Activated naive CD8-positive, alpha-beta T cell treated with anti-CD3 and anti-CD28 coated beads, Interleukin-2, amount 50 U/mL, for 24 hours (primary cell): Measurements from ENCODE around the gene LRRC75A.

Source experiments
- ATAC-seq: fragments of 150-1000 bp; cut with Tn5 transposase; one replicate; pipeline ENCODE4 v1.10.0; 2021
- DNase-seq: peaks from one replicate; pipeline ENCODE4 v3.0.0; 2021
- H3K27ac Mint-ChIP-seq: one replicate; pipeline ENCODE4 v1.8.0; 2021; ENCODE audit warnings: mild to moderate bottlenecking, mixed read lengths
- H3K27me3 Mint-ChIP-seq: one replicate; pipeline ENCODE4 v1.8.0; 2021; ENCODE audit warnings: mixed read lengths
- H3K36me3 Mint-ChIP-seq: one replicate; pipeline ENCODE4 v1.8.0; 2021; ENCODE audit warnings: low read depth, mixed read lengths
- H3K4me1 Mint-ChIP-seq: one replicate; pipeline ENCODE4 v1.8.0; 2021; ENCODE audit warnings: mixed read lengths
- H3K4me3 Mint-ChIP-seq: one replicate; pipeline ENCODE4 v1.8.0; 2021; ENCODE audit warnings: mild to moderate bottlenecking, moderate library complexity, mixed read lengths
- H3K9me3 Mint-ChIP-seq: one replicate; pipeline ENCODE4 v1.8.0; 2021; ENCODE audit warnings: mixed read lengths

The LRRC75A gene

DNA sequence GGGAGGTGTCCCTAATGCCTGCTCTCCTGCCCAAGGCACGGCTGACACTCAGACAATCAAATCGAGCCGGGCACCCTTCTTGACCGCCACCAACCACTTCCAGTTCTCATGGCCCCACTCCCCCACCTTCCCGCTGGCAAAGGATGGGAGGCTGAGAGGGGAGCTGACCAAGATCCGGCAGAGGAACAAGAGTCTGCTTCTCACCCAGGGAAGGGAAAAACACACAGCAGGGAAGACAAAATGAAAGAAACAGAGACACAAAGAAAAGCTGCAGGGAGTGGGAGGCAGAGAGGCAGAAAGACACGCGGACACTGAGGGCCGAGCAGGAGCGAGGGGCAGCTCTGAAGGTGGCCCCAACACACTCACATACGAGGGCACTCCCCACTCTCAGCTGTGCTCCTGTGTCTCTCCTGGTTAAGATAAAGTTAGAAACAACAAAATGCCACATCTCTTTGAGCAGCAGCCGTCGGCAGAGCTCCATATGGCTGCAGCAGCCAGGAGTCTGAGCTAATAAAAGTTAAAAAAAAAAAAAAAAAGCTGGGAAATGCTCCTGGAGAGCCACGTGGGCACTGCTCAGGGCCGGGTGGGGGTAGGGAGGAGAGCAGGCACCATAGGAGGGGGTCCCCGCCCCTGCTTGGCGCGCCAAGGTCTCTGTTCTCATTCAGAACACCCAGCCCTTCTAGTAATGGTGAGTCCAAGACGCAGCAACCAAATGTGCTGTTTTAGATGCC is 7.4 kb downstream of the LRRC75A start:
- no peaks in the 10 kb centered on the region for H3K27me3 Mint-ChIP-seq
- no peak overlapping the region for H3K4me3 Mint-ChIP-seq
- H3K4me1 Mint-ChIP-seq = no peaks in the 10 kb centered on the region
- H3K27ac Mint-ChIP-seq = no peak overlapping the region
- DNase-seq = no peak
- no peaks in the 10 kb centered on the region for H3K9me3 Mint-ChIP-seq
- no peak for ATAC-seq
- no peaks in the 10 kb centered on the region for H3K36me3 Mint-ChIP-seq

DNA sequence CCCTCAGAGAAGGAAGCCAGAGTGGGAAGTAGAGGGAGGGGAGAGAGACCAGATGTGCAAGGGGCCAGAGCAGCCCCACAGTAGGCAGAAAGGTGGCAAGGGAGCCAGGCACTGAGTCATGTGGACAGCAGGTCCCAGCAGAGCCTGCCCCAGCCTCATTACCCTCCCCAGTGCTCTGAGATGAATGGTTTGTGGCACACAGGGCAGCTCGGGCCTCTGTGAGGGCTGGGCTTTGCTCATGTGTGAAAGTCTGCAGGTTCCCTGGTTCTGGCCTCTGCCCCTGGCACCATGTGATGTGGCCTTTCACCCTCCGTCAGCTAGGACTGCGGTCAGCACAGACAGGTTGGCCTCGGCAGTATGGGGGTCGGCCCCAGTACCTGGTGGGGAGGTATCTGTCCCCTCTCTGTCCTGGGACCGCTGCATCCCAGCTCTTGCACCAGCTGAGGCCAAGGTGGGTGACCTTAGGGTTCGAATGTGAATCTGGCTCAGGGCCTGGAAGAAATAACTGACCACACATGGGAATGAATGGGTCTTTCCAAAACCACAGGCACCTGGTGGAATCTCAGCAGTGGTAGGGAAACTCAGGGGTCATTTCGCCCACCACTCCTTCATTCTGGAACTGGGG is 8.9 kb downstream of the LRRC75A start:
- no peaks in the 10 kb centered on the region for H3K9me3 Mint-ChIP-seq
- no peak overlapping the region for H3K4me3 Mint-ChIP-seq
- no peak for DNase-seq
- no peaks in the 10 kb centered on the region for H3K27me3 Mint-ChIP-seq
- no peak for ATAC-seq
- H3K27ac Mint-ChIP-seq = no peak overlapping the region
- no peaks in the 10 kb centered on the region for H3K36me3 Mint-ChIP-seq
- H3K4me1 Mint-ChIP-seq = no peaks in the 10 kb centered on the region

DNA sequence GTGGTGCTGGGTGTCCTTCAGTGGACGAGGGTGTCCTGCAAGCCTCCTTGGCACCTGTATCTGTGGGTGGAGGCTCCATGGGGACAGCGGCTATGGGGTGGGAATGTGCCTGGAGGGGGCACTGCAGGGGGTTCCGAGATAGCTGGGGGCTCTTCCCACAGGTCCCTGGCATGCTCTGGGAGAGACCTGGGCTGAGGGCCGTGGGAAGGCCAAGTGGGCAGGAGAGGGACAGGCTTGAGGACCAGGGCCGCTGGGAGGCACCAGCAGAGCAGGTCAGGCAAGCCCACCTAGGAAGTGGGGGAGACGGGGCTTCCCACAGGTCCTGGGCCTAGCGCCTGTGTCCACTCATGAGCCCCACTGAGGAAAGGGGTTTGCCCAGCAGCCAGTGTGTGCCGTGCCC is 9.7 kb downstream of the LRRC75A start:
- Mint-ChIP-seq H3K9me3 (no peaks in the 10 kb centered on the region), H3K27me3 (no peaks in the 10 kb centered on the region), H3K4me1 (no peaks in the 10 kb centered on the region), H3K36me3 (no peaks in the 10 kb centered on the region), H3K27ac (no peak overlapping the region), H3K4me3 (no peak overlapping the region)
- DNase-seq = no peak
- ATAC-seq = no peak

DNA sequence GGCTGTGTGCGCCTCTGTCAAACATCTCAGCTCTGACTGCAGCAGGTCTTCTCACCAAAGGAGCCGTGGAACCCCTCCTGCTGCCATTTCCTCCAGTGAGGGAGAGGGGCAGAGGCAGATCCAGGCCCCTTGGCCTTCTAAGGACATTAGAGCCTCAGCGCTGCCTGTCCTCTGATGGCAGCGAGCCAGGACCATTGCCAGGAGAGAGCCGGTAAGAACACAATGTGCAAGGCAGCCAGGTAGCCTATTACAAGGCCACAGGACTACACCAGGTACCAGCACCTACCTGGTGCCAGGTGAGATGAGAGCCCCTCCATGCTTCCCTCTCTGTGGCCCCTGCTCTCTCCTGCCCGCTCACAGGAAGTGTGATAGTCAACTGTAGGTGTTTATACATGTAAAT is 11.0 kb downstream of the LRRC75A start:
- DNase-seq = no peak
- ATAC-seq = no peak
- H3K36me3 Mint-ChIP-seq = no peaks in the 10 kb centered on the region
- no peak overlapping the region for H3K27ac Mint-ChIP-seq
- H3K27me3 Mint-ChIP-seq = no peaks in the 10 kb centered on the region
- H3K4me3 Mint-ChIP-seq = no peak overlapping the region
- H3K9me3 Mint-ChIP-seq = no peaks in the 10 kb centered on the region
- no peaks in the 10 kb centered on the region for H3K4me1 Mint-ChIP-seq

DNA sequence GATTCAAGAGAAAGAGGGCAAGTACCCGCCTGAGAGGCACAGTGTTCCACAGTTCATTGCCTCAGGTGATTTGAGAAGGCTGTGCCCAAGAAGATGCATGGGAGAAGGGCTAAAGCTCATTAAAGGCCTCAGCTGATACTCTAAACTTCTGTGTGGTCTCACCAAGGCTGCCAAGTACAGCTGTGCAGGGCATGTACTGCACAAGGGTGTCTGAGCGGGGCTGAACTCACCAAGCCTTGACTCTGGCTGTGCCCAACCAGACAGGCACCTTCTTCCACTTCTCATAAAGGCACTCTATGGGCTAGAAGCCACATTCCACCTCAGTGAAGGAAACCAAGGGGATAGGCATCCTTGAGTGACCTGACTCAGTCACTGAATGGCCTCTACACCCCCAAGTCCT is 12.7 kb downstream of the LRRC75A start:
- Mint-ChIP-seq H3K27me3 (no peaks in the 10 kb centered on the region), H3K4me3 (no peak overlapping the region), H3K4me1 (no peaks in the 10 kb centered on the region), H3K36me3 (no peaks in the 10 kb centered on the region), H3K9me3 (no peaks in the 10 kb centered on the region), H3K27ac (no peak overlapping the region)
- no peak for DNase-seq
- no peak for ATAC-seq

DNA sequence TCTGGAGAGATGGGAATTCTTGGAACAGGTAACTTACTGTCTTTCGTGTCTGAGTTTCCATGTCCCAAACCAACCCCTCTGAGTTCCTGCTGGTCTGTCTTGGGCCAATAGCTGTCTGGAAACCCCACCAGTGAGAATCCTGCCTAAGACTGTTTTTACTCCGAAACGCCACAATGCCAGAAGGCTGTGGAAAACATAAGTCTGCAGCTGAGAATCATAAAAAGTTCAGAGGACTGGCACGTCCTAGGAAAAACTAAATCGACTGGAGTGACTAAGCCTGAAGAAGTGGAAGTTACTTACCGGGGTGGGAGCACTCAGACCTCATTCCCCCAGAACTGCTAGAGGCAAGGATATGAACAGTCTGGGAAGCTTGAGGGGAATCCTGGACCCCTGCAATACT is 13.3 kb downstream of the LRRC75A start:
- Mint-ChIP-seq H3K36me3 (no peaks in the 10 kb centered on the region), H3K4me3 (no peak overlapping the region), H3K27me3 (no peaks in the 10 kb centered on the region), H3K9me3 (no peaks in the 10 kb centered on the region), H3K4me1 (no peaks in the 10 kb centered on the region), H3K27ac (no peak overlapping the region)
- DNase-seq (no peak), ATAC-seq (no peak)

DNA sequence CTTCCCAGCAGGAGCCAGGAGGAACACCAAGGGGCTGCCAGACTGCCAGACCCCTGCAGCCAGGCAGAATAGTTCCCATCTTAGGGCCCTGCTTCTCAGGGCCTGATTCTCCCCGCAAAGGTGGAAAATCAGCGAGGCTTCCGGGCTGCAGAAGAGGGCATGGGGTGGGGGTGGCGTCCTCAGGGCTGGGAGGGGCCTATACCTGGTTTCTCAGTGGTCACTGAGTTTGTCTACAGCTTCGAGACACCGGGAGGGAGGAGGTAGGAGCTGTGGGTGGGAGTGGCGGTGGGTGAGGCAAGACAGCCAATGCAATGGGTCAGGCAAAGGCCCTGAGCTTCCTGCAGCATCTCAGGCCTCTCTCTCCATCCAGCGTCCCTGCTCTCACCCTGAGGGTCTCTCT is 14.3 kb downstream of the LRRC75A start:
- Mint-ChIP-seq H3K36me3 (no peaks in the 10 kb centered on the region), H3K9me3 (no peaks in the 10 kb centered on the region), H3K4me3 (no peak overlapping the region), H3K27me3 (no peaks in the 10 kb centered on the region), H3K4me1 (no peaks in the 10 kb centered on the region), H3K27ac (no peak overlapping the region)
- DNase-seq (no peak), ATAC-seq (no peak)

DNA sequence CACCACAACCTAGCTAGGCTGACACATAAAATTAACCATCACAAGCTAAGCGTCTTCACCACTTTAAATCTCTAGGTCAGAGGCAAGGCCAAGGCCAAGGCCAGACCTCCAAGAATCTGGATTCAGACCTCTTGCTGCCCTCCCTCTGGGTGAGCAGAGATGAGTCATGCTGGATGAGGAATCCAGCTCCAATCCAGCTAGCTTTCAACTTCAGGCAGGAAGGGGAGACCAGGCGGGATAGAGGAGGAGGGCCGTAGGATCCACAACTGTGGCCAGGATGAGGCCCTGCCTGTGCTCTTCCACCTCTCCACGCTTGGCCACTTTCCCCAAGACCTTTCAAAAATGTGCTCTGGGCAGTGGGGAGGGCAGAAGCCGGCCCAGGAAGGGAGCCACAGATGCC is 14.7 kb downstream of the LRRC75A start:
- Mint-ChIP-seq H3K36me3 (no peaks in the 10 kb centered on the region), H3K27me3 (no peaks in the 10 kb centered on the region), H3K4me3 (no peak overlapping the region), H3K27ac (no peak overlapping the region), H3K4me1 (no peaks in the 10 kb centered on the region), H3K9me3 (no peaks in the 10 kb centered on the region)
- ATAC-seq (no peak), DNase-seq (no peak)

DNA sequence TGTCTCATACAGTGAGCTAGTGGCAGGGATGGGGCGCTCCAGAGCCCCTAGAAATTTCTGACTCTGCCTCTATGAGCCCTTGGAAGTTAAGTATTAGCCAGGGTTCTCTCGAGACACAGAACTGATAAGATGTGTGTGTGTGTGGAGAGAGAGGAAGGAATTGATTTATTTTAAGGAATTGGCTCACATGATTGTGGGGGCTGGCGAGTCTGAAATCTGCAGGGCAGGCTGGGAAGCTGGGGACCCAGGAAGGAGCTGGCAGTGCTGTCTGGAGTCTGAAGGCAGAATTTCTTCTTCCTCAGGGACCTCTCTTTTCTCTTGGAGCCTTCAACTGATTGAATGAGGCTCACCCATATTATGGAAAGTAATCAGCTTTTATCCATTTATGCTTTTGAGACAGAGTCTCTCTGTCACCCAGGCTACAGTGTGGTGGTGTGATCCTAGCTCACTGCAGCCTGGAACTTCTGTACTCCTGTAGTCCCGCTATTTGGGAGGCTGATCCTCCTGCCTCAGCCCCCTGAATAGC is 16.8 kb downstream of the LRRC75A start:
- no peak overlapping the region for H3K27ac Mint-ChIP-seq
- no peak for DNase-seq
- H3K4me1 Mint-ChIP-seq = no peaks in the 10 kb centered on the region
- no peaks in the 10 kb centered on the region for H3K27me3 Mint-ChIP-seq
- no peak overlapping the region for H3K4me3 Mint-ChIP-seq
- no peak for ATAC-seq
- no peaks in the 10 kb centered on the region for H3K9me3 Mint-ChIP-seq
- H3K36me3 Mint-ChIP-seq = no peaks in the 10 kb centered on the region

DNA sequence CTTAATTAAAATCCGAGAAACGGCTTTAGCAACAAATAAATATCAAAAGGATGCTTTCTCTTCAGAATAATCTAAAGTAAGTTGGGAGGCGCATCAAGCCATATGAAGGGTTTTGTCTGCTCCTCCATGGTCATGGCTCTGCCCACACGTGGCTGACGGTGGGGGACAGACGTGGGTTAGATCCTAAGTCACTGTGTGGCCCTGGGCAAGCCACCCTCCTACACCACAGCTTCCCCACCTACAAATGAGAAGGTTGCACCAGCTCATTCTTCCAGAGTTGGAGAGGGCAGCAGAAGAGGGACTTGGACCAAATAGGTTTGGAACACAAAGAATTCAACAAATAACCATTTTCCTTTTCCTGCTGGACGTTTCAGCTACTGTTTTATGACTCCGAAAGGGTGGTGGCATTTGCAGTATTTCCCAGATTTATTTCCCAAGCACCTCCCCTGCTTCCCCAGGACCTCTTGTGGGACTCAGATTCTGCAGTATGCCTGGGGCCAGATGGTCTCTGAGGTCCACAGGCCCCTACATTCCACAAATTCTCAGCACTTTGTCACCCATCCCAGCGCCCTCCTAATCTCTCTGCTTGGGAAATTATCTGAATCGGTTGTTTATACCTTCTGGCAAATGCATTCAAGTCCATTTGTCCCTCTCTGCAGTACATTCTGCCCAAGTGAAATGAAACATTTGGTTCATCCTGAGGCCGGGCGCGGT is 17.8 kb downstream of the LRRC75A start:
- Mint-ChIP-seq H3K9me3 (no peaks in the 10 kb centered on the region), H3K36me3 (no peaks in the 10 kb centered on the region), H3K27ac (no peak overlapping the region), H3K27me3 (no peaks in the 10 kb centered on the region), H3K4me1 (no peaks in the 10 kb centered on the region), H3K4me3 (no peak overlapping the region)
- DNase-seq = no peak
- no peak for ATAC-seq

DNA sequence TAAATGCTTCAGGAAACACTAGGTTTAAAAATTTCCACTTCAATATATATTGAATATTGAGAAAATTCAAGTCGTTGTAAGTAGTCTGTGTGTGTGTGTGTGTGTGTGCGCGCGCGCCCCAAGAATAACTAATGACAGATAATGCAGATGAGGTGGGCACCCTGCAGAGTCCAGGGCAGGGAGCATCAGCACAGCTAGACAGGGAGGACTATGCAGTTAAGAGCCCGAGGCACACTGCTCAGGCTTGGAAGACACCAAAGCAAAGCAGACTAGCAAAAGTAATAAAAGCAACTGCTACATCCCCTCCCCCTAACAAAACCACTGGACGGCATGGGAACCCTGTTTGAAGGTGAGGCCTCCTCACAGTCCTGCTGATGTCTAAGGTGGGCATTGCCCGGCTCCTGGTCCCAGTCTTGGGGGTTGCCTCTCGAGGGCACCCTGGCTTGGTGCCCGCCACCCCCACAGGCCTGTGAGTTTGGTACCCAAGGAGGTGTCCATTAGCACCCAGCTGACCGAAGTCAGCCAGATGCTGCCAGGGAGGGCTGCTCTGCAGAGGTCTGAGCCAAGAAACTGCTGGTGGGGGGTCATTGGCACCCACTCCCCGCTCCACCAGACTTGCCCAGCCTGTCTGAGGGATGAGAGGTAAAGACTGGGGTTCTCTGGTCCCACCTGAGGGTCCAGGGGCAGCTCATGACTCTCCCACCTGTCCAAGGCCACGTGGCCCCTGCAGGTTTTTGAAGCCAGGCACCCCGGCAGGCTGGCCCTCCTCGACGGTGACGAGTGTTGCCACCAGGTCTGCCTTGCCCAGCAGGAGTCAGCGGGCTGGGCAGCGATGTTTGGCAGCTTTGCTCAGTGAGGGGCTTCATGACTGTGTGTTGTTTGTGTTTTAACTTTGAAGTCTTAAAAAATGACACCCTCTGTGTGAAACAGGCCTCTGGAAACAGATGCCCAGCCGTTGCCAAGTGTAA is 18.7 kb downstream of the LRRC75A start:
- H3K36me3 Mint-ChIP-seq = no peaks in the 10 kb centered on the region
- H3K9me3 Mint-ChIP-seq = no peaks in the 10 kb centered on the region
- ATAC-seq (no peak), DNase-seq (no peak)
- no peaks in the 10 kb centered on the region for H3K4me1 Mint-ChIP-seq
- no peaks in the 10 kb centered on the region for H3K27me3 Mint-ChIP-seq
- H3K27ac Mint-ChIP-seq = no peak overlapping the region
- no peak overlapping the region for H3K4me3 Mint-ChIP-seq

DNA sequence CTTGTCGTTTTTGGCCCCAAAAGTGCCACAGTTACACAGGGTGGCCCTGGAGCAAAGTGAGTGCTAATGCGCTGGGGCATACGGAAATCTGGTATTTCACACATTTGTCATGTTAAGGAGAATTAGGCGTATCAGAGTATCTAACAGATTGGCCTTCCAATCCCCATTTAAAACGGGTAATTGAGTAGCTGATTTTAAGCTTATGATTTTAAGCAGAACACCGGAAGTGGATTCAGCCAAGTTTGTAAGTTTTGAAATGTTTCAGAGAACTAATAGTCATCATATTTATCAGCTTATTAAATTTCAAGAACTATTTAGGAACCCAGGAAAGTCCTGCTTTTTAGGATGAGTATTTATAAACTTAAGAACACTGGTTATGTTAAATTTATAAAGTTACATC is 19.5 kb downstream of the LRRC75A start:
- Mint-ChIP-seq H3K27ac (no peak overlapping the region), H3K9me3 (no peaks in the 10 kb centered on the region), H3K4me1 (no peaks in the 10 kb centered on the region), H3K27me3 (no peaks in the 10 kb centered on the region), H3K4me3 (no peak overlapping the region), H3K36me3 (no peaks in the 10 kb centered on the region)
- ATAC-seq = no peak
- no peak for DNase-seq

DNA sequence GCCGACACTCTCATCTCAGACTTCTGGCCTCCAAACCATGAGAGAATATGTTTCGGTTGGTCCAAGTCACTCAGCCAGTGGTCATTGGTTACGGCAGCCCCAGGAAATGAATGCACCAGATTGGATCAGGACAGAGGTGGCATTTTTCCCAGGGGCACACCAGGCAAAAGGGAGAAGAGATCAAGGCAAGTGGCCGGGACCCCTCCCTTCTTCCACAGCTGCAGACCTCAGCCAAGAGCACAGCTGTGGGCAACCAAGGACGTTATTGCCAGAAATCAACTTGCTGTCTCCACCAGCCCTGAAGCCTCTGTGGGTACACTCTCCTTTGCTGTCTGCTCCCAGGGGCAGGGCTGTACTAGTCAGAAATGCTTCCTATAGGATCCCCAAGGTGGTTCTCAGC is 20.7 kb downstream of the LRRC75A start:
- Mint-ChIP-seq H3K27ac (no peak overlapping the region), H3K9me3 (no peaks in the 10 kb centered on the region), H3K4me3 (no peak overlapping the region), H3K36me3 (no peaks in the 10 kb centered on the region), H3K27me3 (no peaks in the 10 kb centered on the region), H3K4me1 (no peaks in the 10 kb centered on the region)
- DNase-seq (no peak), ATAC-seq (no peak)

DNA sequence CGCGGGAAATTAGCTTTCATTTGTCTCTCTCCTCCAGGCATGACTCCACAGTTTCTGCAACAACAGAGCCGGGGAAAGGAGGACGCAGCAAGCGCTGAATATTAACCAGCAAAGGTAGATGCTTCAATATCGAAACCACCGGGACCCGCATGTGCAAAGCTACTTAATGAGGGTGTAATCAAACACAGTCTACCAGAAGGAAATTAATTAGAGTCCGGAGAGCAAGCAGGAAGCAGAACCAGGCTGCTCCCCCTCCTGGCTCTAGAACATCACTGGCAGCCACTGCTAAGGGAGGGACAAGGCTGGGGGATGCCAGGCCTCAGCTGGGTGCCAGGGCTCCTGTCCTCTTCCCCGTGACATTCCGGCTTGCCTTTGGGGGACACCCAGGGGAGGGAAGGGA is 21.7 kb downstream of the LRRC75A start:
- no peaks in the 10 kb centered on the region for H3K9me3 Mint-ChIP-seq
- H3K4me1 Mint-ChIP-seq = no peaks in the 10 kb centered on the region
- H3K36me3 Mint-ChIP-seq = no peaks in the 10 kb centered on the region
- no peak for ATAC-seq
- no peak overlapping the region for H3K4me3 Mint-ChIP-seq
- DNase-seq = no peak
- H3K27ac Mint-ChIP-seq = no peak overlapping the region
- no peaks in the 10 kb centered on the region for H3K27me3 Mint-ChIP-seq
